Heart right ventricle (tissue), 16 donors: Measurements from ENCODE around the gene SCGB3A1. TPM values are rescaled to one million over a fixed set of nuclear protein-coding genes. Genes with fewer than 3 reads are reported as not detected.

Experiments used
- ATAC-seq, 8 donors: fragments of 200-7000 bp; cut with Tn5 transposase; one replicate each; pipeline ENCODE4 v1.9.1; 2020; ENCODE audit warnings: mild to moderate bottlenecking in 8 of 8, moderate library complexity in 8 of 8, moderate number of reproducible peaks in 1 of 8
- DNase-seq, 2 donors: peaks; one replicate each; pipeline ENCODE4 v3.0.0-alpha.2; 2020
- H3K27ac ChIP-seq, 10 donors: fragments of 200-600 bp; sonication (generic) in 2 of 10; one replicate each; pipeline versions ENCODE4 v1.5.0 to v1.8.0; 2020 to 2022; ENCODE audit warnings: mild to moderate bottlenecking in 3 of 10
- H3K27me3 ChIP-seq, 7 donors: fragments of 200-600 bp; one replicate each; pipeline ENCODE4 v1.8.0; 2021 to 2022; ENCODE audit warnings: mild to moderate bottlenecking in 2 of 7
- H3K36me3 ChIP-seq, 9 donors: fragments of 200-600 bp; sonication (generic) in 1 of 9; one replicate each; pipeline versions ENCODE4 v1.5.0 to v1.8.0; 2020 to 2022; ENCODE audit warnings: mild to moderate bottlenecking in 2 of 9
- H3K4me1 ChIP-seq, 9 donors: fragments of 200-600 bp; sonication (generic) in 1 of 9; one replicate each; pipeline versions ENCODE4 v1.5.0 to v1.8.0; 2020 to 2022; ENCODE audit warnings: mild to moderate bottlenecking in 4 of 9
- H3K4me3 ChIP-seq, 10 donors: fragments of 200-600 bp; sonication (generic) in 2 of 10; one replicate each; pipeline versions ENCODE4 v1.5.0 to v1.8.0; 2020 to 2022; ENCODE audit warnings: mild to moderate bottlenecking in 7 of 10, moderate library complexity in 2 of 10
- H3K9me3 ChIP-seq, 11 donors: fragments of 200-600 bp in 10 of 11; sonication (generic) in 2 of 11; one replicate each; pipeline versions ENCODE4 v1.5.0 to v1.8.0; 2013 to 2022; ENCODE audit warnings: mild to moderate bottlenecking in 2 of 11, control low read depth in 1 of 11, moderate library complexity in 1 of 11
- WGBS, 2 donors: extraction: QIAGEN DNeasy Blood & Tissue Kit; methylation state at CpG; one replicate each; pipeline ENCODE4 v1.1.7; 2013; ENCODE audit warnings: inconsistent platforms in 1 of 2; 5-methylcytosine and 5-hydroxymethylcytosine counted together
- intact Hi-C, 10 donors: fragments of 100-400 bp; cut with DNase I; formaldehyde crosslinking; loops; one replicate each; pipeline versions ENCODE4 v1.11.1 to v1.14.2; 2022
- polyA plus RNA-seq, 2 donors: library from polyadenylated mRNA; stranded (reverse); fragments of 200-250 nt; gene quantifications; one replicate each; pipeline ENCODE4 v1.2.3, GENCODE V29; 2013
- total RNA-seq, 10 donors: library from RNA; stranded (reverse); fragmentation: NEBNext Ultra II Directional in 3 of 10; extraction: Animal tissue kit (Norgen Biotek cat#: 25700) in 3 of 10; gene quantifications; one replicate each; pipeline versions ENCODE4 v1.2.1 to v1.2.4, GENCODE V29; 2021 to 2023
- TF ChIP-seq, protein P1 (sequence below), 9 donors: fragments of 200-600 bp; sonication (generic) in 2 of 9; IDR thresholded peaks; one replicate each; pipeline versions ENCODE4 v1.5.0 to v1.8.0; 2021 to 2022; ENCODE audit warnings: antibody characterized with exemption in 9 of 9, mild to moderate bottlenecking in 5 of 9, moderate library complexity in 1 of 9
- donor health status: Arrhythmogenic right ventricular cardiomyopathy.
- donor health status: ischemic (EF 13 %, LVEDD 7.1; RV severe dilation, severe dysfunction).
- donor health status: healthy with polysubstance abuse.
- donor health status: DM: no; HTN: yes; CAD: no.
- donor health status: DM: no; HTN: no; CAD: no.
- donor health status: ischemic (EF 25% LVEDD 6.9; RV normal size, moderate dysfunction).
- donor health status: ischemic (EF 25% LVEDD 5.7; RV mildly dilated, moderate dysfunction).
- donor health status: healthy.
- donor health status: DM: yes; HTN: yes; CAD: no.
- donor health status: Ischemic cardiomyopathy.
- donor health status: ischemic (EF 35%, LVEDD 5.7; RV mildly dilated, moderate dysfunction).
- donor health status: nonischemic (EF 11% LVEDD 7.7; RV severe dilation, severe dysfunction).
- donor health status: DM: yes; HTN: yes; CAD: no.
- donor health status: PGD.
- donor health status: ischemic (EF 29% LVEDD 5.4; RV normal size, mild dysfunction).
- donor health status: nonischemic (EF 23%, LVEDD 6.1; RV moderate dilation, normal function).

Gene SCGB3A1
- total and polyA plus RNA-seq, 12 donors, result 0.38 to 0.88 (median 0.53) TPM; not detected in 7

GRCh38 chr5:180607861-180608571 is 16.7 kb upstream of the SCGB3A1 start:
- DNase-seq (no peak), ATAC-seq (no peak)
- no peak overlapping the region for H3K27ac ChIP-seq
- H3K9me3 ChIP-seq, result no peaks in the 10 kb centered on the region
- H3K4me1 ChIP-seq, result no peaks in the 10 kb centered on the region
- H3K27me3 ChIP-seq, result peaks cover 0 to 14% (median 0%) of the 10 kb centered on the region in 7 donors
- H3K4me3 ChIP-seq, result no peak overlapping the region
- peaks cover 0 to 22% (median 0%) of the 10 kb centered on the region in 9 donors for H3K36me3 ChIP-seq
- TF ChIP-seq, protein P1, sequence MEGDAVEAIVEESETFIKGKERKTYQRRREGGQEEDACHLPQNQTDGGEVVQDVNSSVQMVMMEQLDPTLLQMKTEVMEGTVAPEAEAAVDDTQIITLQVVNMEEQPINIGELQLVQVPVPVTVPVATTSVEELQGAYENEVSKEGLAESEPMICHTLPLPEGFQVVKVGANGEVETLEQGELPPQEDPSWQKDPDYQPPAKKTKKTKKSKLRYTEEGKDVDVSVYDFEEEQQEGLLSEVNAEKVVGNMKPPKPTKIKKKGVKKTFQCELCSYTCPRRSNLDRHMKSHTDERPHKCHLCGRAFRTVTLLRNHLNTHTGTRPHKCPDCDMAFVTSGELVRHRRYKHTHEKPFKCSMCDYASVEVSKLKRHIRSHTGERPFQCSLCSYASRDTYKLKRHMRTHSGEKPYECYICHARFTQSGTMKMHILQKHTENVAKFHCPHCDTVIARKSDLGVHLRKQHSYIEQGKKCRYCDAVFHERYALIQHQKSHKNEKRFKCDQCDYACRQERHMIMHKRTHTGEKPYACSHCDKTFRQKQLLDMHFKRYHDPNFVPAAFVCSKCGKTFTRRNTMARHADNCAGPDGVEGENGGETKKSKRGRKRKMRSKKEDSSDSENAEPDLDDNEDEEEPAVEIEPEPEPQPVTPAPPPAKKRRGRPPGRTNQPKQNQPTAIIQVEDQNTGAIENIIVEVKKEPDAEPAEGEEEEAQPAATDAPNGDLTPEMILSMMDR (IDR thresholded peaks at IDR 0.05), result no peak
- intact Hi-C loops, result no loop called here
- WGBS, 2 donors, result 55 to 65% methylated on average over 18 of the region's 18 CpGs

DNA sequence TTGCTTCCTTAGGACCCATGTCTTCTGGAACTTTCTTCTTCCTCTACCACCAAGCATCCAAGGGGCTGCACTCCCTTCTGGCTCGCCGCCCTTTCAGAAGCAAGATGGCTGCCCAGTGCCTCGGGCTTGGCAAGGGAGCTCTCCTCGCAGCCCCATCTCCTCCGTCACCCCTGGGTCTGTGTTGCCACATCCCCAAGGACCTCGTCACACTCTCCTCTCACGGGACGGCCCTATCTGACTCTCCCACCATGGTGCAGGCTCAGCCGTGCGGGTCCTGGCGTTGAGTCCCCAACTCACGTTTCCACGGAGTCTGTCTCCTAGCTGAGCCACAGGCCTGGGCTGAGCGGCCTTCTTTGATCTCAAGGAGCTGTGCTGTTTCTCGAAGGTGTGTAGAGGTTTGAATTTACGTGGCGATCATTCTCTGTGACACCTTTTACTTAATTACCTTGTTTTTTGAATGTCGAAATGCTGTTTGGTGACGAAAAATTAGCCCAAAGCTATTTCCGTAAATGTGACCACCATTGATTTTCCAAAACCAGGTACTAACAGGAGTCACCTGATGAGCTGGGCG is 15.0 kb upstream of the SCGB3A1 start:
- ATAC-seq (no peak), DNase-seq (peak in 1 of 2 donors; percentile 5)
- Histone ChIP-seq H3K27ac (no peak overlapping the region), H3K9me3 (no peaks in the 10 kb centered on the region), H3K27me3 (peaks cover 0 to 14% (median 0%) of the 10 kb centered on the region in 7 donors), H3K4me3 (no peak overlapping the region), H3K4me1 (no peaks in the 10 kb centered on the region), H3K36me3 (peaks cover 0 to 13% (median 0%) of the 10 kb centered on the region in 9 donors)
- WGBS, 2 donors, result 84% methylated on average over 21 of the region's 21 CpGs
- TF ChIP-seq, protein P1 (IDR thresholded peaks at IDR 0.05), result no peak
- intact Hi-C loops, result no loop called here

GRCh38 chr5:180605554-180606214 is 14.4 kb upstream of the SCGB3A1 start:
- WGBS, 2 donors, result 59% methylated on average over 11 of the region's 11 CpGs
- TF ChIP-seq, protein P1 (IDR thresholded peaks at IDR 0.05), result peak in 8 of 9 donors; percentile 40 to 76 (median 61)
- Histone ChIP-seq H3K27me3 (peaks cover 0 to 14% (median 0%) of the 10 kb centered on the region in 7 donors), H3K36me3 (peaks cover 0 to 13% (median 0%) of the 10 kb centered on the region in 9 donors), H3K27ac (no peak overlapping the region), H3K9me3 (no peaks in the 10 kb centered on the region), H3K4me3 (no peak overlapping the region), H3K4me1 (no peaks in the 10 kb centered on the region)
- intact Hi-C loops, result no loop called here
- DNase-seq, result peak in 1 of 2 donors; percentile 8
- no peak for ATAC-seq

DNA sequence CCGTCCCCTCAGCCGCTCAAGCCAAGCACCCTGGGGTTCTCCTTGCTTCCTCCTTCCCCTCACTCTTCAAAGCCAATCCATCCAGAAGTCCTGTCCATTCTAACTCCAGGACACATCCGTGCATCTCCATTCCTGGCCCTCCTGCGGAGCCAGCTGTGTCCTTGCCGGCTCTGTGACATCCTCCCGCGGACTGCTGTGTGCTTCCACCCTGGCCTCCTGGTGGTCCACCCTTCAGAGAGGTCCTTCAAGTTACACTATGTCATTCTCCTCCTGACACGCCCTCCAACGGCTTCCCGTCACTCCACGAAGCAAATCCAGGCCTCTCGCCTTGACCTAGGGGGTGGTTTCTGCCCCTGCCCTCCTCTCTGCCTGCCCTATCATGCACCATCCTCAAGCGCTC is 13.0 kb upstream of the SCGB3A1 start:
- WGBS, 2 donors, result 76 to 78% methylated on average over 13 of the region's 13 CpGs
- DNase-seq (no peak), ATAC-seq (no peak)
- TF ChIP-seq, protein P1 (IDR thresholded peaks at IDR 0.05), result no peak
- Histone ChIP-seq H3K27ac (no peak overlapping the region), H3K27me3 (peaks cover 0 to 9% (median 0%) of the 10 kb centered on the region in 7 donors), H3K36me3 (peaks cover 0 to 8% (median 0%) of the 10 kb centered on the region in 9 donors), H3K4me1 (no peaks in the 10 kb centered on the region), H3K4me3 (no peak overlapping the region), H3K9me3 (no peaks in the 10 kb centered on the region)
- intact Hi-C loops, result no loop called here
